ENCODE data around the gene PNPLA1.
A peak's percentile ranks its signal among the peaks of the same experiment; 100 is the strongest.

The PNPLA1 gene

DNA sequence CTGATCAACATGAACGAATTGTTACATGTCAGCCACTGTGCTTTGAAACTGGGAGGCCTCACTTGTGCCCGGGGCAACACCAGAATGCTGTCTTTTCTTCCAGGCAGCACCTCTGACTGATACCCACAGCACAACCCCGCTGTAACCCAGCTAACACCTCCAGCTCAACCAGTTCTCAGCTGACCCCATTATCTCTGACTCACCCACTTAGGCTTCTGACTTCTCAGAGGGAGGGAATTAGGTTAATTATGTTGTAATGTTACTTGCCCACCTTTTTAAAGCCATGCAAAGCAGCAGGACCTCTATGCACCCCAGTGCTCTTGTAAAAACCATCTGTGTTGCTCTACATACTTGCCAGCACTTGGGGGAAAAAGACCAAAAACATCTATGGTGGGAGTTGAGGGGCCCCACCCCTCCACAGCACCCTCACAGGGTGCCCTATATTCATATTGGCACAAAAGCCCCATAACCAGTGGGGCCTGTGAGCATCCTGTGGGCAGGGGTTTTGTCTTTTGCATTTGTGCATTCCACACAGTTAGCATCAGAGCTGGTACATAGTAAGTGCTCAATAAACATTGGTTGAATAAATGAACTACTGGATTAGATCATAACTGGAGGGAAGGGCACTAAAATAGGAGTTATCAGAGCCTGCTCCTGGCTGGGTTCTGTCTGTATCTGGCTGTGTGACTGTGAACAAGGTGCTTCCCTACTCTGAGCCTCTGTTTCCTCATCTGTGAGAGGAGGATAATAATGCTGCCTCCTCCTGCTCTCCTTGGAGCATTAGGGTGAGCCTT is 44.6 kb downstream of the PNPLA1 start:
- DNase-seq (ENCODE audit: low spot score), result no peak

DNA sequence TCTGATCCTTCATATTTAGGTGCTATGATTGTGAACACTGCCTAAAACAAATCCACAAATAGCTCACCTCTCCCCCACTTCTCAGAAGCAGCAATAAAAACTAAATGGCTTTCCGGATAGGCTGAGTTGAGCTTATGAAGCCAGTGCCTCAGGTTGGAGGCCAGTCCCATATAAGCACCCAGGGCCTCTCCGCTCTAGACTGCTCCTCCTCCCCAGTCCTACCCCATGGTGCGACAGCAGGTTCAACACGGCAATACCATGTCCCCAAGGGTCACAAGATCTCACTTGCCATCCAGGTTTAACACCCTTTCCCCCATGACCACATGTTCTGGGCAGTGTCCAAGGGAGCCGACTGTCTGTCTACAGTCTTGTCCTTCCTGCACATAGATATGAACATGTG is 46.1 kb downstream of the PNPLA1 start:
- no peak for DNase-seq (ENCODE audit: low spot score)

DNA sequence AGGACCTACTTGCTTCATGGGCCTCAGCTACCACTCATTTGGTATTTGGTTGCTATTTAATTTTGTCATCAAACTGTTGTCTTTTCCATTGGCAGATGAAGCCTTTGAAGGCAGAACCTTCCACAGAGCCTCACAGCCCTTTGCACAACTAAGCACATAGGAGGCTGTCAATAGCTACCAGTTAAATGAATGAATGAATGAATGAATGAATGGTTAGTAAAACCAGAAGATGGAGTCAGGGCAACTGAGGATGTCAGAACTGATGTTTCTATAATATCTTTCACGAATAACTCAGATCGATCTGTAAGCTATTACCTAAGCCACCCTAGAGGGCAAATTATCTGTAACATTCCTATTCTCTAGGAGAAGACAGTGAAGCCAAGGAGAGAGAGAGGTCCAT is 47.8 kb downstream of the PNPLA1 start:
- no peak for DNase-seq (ENCODE audit: low spot score)

DNA sequence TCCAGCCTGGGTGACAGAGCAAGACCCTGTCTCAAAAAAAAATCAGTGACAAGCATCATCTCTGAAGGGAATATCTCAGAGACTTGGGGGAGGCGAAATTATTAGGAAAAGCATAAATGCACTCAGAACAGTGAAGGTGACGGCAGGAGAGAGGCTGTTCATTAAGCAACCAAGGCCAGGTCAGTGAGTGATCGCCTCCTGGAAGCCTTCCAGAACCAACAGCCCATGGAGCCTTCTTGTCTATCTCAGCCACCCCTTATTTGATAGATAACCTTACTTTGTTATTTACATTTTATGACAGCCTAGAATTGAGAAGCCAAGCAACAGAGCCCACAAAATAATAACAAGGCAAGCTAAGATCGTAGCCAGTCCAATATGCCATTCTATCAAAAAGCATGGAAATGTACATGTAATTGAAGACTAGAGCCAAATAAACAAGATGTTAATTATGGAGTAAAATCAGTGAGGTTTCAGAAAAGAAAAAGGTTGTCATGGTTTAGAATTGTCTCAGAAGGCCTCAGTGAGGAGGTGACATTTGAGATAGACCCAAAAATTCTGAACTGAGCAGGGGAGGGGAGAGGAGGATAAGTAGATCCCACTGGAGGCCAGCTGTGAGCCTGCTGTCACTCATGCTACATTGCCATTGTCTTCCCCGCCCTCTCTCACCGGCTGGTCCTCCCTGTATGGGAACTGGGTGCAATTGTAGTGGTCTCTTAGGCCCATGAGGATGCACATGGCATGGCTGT is 49.0 kb downstream of the PNPLA1 start:
- DNase-seq (ENCODE audit: low spot score), result no peak

DNA sequence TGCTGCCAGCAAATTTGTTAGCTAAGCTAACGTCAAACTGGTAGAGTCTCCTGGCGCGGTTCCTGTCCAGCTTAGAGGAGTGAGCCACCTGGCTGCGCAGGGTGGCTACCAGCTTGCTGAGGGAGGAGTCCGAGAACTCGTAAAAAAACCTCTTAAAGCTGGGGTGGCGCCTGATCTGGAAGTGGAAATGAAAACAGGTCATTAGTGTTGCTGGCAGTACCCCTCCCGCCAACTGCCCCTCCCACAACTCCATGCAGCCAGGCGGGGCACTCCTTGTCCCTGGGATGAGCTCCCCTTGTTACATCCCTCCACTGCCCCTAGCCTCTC is 49.5 kb downstream of the PNPLA1 start:
- DNase-seq (ENCODE audit: low spot score), result no peak

DNA sequence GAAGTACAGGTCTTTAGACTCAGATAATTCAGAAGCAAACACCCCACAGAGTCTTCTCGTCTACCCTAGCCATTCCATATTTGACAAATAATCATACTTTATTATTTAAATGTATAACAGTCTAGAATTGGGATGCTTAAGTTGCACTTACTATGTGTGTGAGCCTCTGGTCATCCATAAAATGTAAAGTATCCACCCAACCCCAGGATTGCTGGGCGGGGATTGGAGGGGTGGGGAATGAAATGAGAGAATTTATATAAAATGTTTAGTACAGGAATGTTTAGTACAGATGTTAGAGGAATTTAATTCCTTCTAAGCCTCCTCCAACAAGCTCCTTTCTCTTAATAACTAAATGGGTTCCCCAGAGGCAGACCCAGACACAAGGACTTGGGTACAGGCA is 50.0 kb downstream of the PNPLA1 start:
- no peak for DNase-seq (ENCODE audit: low spot score)

DNA sequence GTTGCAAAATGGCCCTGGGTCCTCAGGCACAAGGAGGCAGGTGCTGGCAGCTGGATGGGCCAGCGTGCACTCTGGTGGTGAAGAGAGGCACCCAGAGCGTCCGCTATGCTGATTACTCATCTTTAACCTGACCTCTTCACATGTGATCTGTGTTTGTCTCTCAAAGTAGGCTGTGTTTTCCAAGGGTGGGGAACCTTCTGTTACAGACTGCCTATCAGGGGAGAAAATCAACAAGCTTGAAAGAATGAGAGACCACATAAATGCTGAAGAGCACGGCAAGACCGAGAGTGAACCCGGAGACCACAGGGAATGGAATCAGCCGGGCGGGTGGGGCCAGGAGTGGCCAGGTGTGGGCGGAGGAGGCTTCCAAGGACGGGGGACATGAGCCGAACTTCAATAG is 50.6 kb downstream of the PNPLA1 start:
- DNase-seq (ENCODE audit: low spot score), result no peak

DNA sequence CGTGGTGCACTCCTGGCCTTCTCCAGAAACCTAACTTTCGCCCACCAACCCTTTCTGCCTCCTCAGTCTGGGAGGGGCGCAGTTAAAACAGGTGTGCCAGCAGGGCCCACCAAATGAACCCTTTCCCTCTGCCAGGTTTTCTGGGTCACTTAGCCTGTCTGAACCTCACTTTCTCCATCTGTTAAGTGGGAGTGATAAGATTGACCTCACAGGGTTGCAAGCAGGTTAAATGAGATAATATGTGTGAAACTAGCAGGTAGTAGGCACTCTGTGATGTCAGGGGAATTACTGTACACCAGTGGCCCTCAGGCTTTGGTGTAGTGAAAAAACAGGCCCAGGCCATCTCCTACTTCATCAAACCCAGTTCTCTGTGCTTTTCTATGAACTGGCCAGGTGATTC is 52.7 kb downstream of the PNPLA1 start:
- no peak for DNase-seq (ENCODE audit: low spot score)

DNA sequence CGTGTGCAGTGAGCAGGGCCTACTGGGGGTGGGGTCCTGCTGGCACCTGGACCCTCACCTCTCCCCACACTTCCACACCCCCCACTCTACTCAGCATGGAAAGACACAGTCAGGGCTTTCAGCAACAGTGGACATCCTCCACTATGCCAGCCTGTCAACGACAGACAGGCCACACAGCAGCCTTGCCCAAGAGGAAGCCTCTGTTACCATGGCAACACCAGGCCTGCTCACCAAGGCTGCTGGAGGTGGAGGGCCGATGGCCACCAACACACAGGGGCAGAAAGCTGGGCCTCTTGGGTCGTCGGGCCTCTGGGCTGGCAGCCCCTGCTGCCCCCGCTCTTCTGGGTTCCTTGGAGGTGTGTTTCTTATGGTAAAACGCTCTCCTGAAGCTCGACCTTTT is 53.2 kb downstream of the PNPLA1 start:
- DNase-seq (ENCODE audit: low spot score), result peak; percentile 71

DNA sequence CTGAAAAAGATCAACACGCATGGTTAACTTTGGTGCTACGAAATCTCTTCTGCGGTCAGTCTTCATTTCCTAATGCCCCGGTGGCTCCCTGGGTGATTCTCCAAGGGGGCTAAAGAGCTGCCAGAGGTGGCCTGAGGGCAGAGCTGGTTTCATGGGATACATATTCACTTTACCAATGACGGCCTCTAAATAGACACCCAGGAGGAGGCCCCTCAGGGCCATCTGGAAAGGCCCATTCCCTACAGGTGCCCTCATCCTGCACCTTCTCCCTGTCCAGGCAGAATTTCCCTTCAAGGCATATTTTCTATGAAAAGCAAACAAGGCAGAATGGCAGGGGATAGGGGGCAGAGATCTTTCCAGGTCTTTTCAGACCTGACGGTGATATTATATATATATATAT is 54.3 kb downstream of the PNPLA1 start:
- DNase-seq (ENCODE audit: low spot score), result no peak

DNA sequence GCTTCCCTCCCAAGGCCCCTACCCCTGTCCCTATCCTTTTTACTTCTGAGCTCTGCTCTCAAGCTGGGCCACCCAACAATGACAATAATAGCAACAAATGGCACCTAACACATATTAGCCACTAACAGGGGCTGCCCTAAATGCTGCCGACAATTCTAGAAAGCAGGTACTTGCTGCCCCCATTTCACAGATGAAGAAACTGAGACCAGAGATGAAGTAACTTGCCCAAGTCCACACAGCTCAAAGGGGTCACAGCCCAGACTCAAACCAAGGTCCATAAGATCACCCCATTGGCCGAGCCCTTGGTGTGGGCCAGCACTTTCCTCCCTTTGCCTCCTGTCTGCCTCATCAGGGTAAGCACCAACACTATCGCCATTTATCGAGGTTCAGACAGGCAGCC is 54.9 kb downstream of the PNPLA1 start:
- no peak for DNase-seq (ENCODE audit: low spot score)

DNA sequence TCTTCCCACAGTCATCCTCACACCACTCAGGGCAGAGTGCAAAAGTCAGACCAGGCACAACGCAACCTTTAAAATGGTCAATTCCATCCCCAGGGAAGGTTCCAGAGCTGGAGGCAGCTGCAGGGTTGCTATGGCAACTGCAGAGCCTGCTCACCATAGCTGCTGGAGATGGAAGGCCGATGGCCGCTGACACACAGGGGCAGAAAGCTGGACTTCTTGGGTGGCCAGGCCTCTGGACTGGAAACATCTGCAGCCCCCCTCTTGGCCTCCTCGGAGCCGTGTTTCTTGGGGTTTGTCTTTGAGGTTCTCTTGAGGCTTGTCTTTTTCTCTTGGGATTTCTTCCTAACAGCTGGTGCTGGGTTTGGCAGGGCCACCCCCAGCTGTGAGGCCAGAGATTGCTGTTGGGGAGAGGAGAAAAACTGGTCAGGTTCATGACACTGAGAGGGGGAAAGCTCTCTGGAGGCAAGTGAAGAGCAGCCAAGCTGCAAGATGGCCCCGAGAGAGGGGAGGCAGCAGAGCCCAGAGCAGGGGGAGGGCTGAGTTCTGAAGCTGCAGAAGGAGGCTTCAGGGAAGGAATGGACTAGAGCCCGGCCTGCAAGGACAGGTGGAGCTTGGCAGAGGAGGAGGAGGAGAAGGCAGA is 56.6 kb downstream of the PNPLA1 start:
- DNase-seq (ENCODE audit: low spot score), result peak; percentile 78

DNA sequence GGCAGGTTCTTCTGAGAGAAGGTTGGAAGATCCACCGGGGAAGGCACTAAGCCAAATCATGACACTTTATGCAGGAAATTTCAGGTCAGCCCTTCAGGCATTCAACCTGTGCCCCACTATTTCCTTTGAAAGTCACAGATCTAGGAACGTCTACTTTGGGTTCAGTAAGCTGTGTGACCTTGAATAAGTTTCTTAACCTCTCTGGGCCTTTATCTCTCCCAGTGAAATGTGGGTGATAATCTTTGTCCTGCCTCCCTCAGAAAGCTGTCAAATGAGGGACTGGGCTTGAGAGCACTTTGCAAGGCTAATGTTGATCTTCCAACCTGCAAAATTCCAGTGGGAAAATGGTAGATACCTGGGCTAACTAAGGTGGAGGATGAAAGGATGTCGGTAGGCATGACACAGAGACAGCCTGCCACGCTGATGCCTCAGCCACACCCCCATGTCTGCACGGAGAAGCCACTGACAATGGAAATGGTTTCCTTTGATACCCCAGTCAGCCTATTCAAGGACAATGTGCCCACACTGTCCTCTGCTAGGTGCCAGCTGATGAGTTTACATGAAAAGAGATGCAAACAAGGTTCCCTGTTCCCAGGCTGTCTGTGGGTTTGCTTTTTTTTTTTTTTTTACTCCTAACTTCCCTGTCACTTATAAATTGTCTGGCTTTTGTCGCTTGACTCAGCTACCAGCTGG is 57.5 kb downstream of the PNPLA1 start:
- DNase-seq (ENCODE audit: low spot score), result no peak

DNA sequence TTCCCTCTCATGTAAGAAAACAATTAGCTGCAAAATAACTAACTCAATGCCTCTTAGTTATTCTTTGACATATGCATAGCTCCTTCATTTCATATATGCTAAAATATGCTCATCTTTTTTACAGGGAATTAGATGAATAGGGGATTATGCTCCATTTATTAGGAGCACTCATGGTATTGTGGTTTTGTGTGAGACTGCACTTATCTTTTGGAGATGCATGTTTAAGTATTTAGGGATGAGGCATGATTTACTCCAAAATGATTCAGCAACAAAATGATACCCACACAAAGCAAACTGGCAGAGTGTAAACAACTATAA is 58.0 kb downstream of the PNPLA1 start:
- no peak for DNase-seq (ENCODE audit: low spot score)

DNA sequence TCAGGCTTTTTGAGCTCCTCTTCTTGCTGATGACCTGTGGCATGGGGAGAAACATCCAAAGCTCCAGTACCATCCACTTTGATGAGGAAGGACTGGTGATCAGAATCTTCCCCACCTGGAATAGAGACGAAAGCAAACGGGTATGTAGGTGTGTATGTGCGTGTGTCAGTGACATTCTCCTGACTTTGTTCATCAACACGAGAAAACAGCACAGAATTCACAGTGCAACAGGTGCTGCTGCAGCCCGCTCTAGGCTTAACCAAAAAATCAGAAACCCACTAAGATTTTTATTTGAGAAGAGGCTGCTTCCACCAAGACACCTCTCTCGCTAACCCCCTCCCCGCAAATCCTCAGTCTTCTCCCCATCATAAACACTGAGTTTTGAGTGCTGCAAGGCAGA is 58.7 kb downstream of the PNPLA1 start:
- no peak for DNase-seq (ENCODE audit: low spot score)

DNA sequence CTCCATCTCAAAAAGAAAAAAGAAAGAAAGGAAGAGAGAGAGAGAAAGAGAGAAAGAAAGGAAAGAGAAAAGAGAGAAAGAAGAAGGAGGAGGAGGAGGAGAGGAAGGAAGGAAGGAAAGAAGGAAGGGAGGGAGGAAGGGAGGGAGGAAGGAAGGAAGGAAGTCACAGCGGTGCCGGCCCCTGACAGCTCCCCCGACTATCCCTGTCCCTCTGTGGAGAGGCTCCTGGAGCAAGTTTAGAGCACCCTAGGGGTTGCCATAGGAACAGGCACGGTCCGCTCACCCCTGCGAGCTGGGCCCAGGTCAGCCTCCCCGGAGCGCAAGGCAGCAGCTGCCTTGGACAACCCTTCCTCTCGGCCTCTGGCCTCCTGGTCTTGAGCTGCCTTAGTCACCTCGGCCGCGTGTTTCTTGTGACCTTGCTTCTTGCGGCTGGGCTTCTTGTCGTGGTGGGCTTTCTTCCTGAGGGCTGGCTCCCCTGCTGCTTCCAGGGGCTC is 60.0 kb downstream of the PNPLA1 start:
- DNase-seq (ENCODE audit: low spot score), result peak; percentile 67

DNA sequence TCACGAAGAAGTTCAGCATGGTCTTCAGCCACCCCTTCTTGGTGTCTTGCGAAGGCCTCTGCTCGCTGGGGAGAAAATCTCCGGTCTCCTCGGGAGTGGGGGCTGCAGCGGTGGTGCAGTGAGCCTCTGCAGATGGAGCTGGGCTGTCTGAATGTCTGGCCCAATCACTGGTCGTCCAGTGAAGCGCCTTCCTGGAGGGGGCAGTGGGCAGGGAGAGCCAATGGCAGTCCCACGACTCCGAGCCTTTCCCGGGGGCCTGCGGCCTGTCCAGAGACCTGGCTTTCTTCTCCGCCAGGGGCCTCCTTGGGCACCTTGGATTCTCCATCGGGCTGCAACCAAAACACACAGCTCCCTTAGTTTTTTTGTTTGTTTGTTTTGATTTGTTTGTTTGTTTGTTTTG is 60.5 kb downstream of the PNPLA1 start:
- DNase-seq (ENCODE audit: low spot score), result peak; percentile 69

DNA sequence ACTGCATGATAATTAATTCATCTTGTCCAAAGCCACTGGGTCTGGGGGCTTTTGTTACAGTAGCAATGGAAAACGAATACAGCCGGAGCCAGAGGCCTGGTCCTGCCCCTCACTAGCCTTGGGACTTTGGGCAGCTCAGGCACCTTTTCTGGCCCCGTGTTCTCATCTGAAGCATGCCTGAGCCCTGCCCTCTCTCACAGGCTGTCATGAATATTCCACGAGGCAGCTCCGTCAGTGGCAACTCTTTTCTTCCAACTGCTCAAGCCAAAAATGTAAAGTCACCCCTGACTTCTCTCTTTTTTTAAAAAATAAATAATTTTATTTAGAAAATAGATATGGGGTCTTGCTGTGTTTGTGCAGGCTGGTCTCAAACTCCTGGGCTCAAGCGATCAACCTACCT is 61.5 kb downstream of the PNPLA1 start:
- no peak for DNase-seq (ENCODE audit: low spot score)

DNA sequence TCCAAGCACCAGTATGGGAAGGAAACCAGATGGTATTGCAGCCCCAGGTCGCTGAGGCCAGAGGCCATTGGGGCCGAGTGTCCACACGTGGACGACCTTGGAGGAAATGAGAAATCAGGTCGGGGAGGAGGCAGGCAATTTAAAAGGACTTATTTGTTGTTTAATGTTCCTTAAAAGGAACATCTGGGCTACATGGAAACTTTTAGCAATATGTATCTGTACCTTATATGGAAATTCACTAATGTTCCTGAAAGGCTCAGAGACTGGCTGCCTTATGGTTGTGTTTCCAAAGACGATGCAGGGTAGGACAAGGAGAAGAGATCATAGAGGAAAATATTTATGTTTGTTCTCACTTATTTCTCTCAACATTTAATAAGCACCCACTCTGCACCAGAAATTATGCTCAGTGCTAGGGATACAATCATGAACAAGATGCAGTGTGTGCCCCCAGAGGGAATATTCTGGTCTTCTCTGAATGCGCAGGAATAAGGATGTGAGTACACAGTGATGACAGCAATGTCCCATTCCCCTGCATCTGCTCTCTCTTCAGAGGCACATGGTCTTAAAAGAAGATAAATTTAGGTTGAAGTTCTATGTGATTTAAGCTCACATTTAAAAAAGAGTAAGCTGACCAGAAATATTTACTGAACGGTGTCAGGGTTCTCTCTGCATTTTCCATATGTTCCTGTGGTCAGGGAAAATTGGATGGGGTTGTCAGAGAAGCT is 63.5 kb downstream of the PNPLA1 start:
- no peak for DNase-seq (ENCODE audit: low spot score)

DNA sequence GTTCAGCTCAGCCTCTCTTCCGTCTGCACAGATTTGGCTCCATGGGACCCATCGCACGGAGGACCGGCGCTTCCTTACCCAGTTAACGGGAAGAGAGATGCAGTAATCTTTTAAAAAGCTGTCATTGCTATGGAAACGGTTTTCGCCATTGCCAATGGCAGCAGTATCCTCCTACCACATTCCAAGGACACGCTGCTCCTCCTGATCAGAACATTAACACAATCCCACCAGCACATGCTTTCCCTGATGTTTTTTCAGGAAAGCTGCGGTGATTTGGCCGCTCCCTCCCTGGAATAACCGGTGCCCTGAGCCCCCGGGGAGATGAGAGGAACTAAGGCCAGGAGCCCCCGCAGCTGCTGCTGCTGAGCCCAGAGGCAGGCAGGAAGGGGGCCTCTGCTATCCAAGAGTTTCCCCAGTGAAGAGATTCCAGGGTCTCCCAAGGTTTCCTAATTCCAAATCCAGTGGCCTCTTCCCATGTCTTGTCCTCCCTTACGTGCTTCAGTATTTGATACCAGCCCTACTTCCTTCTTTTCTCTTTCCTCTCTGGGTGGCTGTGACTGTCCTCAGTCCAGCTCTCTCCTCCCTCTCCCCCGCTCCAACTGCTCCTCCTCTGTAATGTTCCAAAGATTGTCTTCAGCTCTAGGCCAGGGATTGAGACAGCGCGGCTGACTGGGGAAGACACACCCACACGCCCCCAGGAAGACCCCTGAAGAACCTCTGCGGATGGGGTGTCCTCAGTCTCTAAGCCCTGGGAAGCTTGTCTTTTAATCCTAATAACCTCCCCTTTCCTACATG is 64.3 kb downstream of the PNPLA1 start:
- no peak for DNase-seq (ENCODE audit: low spot score)

All from SK-N-DZ (cell line).